PC-9 (cell line): Measurements from ENCODE around the gene KRTAP20-4. TPM values are rescaled to one million over a fixed set of nuclear protein-coding genes. Genes with fewer than 3 reads are reported as not detected.

Experiments
- BruUV-seq: library from RNA; stranded (reverse); fragments of 400-500 nt; replicated peaks from 2 replicates; lab custom pipeline; 2021; lab: Mats Ljungman, UMichigan
- CTCF ChIA-PET: fragments of 300-600 bp; sonication (Branson Sonifier 250); formaldehyde crosslinking; loops from one replicate; lab custom pipeline; 2022; ENCODE audit warnings: antibody characterized with exemption; lab: Charles Lee
- POLR2A ChIA-PET: fragments of 300-600 bp; sonication (Branson Sonifier 250); formaldehyde crosslinking; loops from one replicate; lab custom pipeline; 2022; ENCODE audit warnings: antibody characterized with exemption; ENCODE audit not compliant: unreplicated experiment; lab: Charles Lee
- DNase-seq, 2 experiments: peaks; one replicate each; pipeline versions ENCODE4 v3.0.0 to v3.0.0-alpha.2; 2015 to 2022; ENCODE audit warnings: mixed read lengths in 1 of 2
- H2AFZ ChIP-seq: fragments of 200-600 bp; sonication (generic); 2 replicates; pipeline ENCODE4 v1.8.1; 2017; ENCODE audit warnings: antibody characterized with exemption
- H3F3A ChIP-seq: fragments of 200-600 bp; sonication (generic); 2 replicates; pipeline ENCODE4 v1.8.1; 2017; ENCODE audit warnings: antibody characterized with exemption, mild to moderate bottlenecking, low read depth; ENCODE audit not compliant: insufficient read depth
- H3K27ac ChIP-seq: fragments of 200-600 bp; sonication (generic); 2 replicates; pipeline ENCODE4 v1.6.1; 2016; ENCODE audit warnings: mixed run types
- H3K27me3 ChIP-seq: fragments of 200-600 bp; sonication (generic); 2 replicates; pipeline ENCODE4 v1.6.1; 2016; ENCODE audit warnings: low read depth, mixed run types; ENCODE audit not compliant: insufficient read depth
- H3K36me3 ChIP-seq: fragments of 200-600 bp; sonication (generic); 2 replicates; pipeline ENCODE4 v1.6.1; 2016; ENCODE audit warnings: low read depth, mixed run types
- H3K4me1 ChIP-seq: fragments of 200-600 bp; sonication (generic); replicated peaks from 2 replicates; pipeline ENCODE4 v1.6.1; 2016; ENCODE audit warnings: mixed run types; ENCODE audit not compliant: insufficient read depth
- H3K4me2 ChIP-seq: fragments of 200-600 bp; sonication (generic); 2 replicates; pipeline ENCODE4 v1.6.1; 2017; ENCODE audit warnings: mixed run types
- H3K4me3 ChIP-seq: fragments of 200-600 bp; sonication (generic); 2 replicates; pipeline ENCODE4 v1.6.1; 2016; ENCODE audit warnings: mixed run types
- H3K79me2 ChIP-seq: fragments of 200-600 bp; sonication (generic); 2 replicates; pipeline ENCODE4 v1.6.1; 2017; ENCODE audit warnings: low read depth, mixed run types
- H3K9me2 ChIP-seq: fragments of 200-600 bp; sonication (generic); 2 replicates; pipeline ENCODE4 v1.8.1; 2017; ENCODE audit warnings: mild to moderate bottlenecking; ENCODE audit not compliant: insufficient read depth
- H3K9me3 ChIP-seq: fragments of 200-600 bp; sonication (generic); 2 replicates; pipeline ENCODE4 v1.8.1; 2016; ENCODE audit warnings: low read depth; ENCODE audit not compliant: insufficient read depth
- H4K20me1 ChIP-seq: fragments of 200-600 bp; sonication (generic); 2 replicates; pipeline ENCODE4 v1.8.1; 2017; ENCODE audit not compliant: insufficient read depth
- EZH2 ChIP-seq: fragments of 200-600 bp; sonication (generic); IDR thresholded peaks from 2 replicates; pipeline ENCODE4 v1.8.0; 2017; ENCODE audit warnings: antibody characterized with exemption, low read depth
- intact Hi-C: fragments of 100-400 bp; cut with micrococcal nuclease; formaldehyde crosslinking; loops from one replicate; pipeline ENCODE4 v1.10.0; 2022; ENCODE audit not compliant: unreplicated experiment
- total RNA-seq: library from RNA; stranded (reverse); gene quantifications from 2 replicates; pipeline ENCODE4 v1.2.3, GENCODE V29; 2021
- TF ChIP-seq, protein P1 (sequence below): fragments of 200-600 bp; sonication (generic); conservative IDR thresholded peaks from 2 replicates; pipeline ENCODE4 v1.6.1; 2017; ENCODE audit warnings: mixed run types, antibody characterized with exemption, mild to moderate bottlenecking, moderate library complexity

KRTAP20-4 gene
- total RNA-seq, 1 experiment from 2014 or later, result not detected

DNA sequence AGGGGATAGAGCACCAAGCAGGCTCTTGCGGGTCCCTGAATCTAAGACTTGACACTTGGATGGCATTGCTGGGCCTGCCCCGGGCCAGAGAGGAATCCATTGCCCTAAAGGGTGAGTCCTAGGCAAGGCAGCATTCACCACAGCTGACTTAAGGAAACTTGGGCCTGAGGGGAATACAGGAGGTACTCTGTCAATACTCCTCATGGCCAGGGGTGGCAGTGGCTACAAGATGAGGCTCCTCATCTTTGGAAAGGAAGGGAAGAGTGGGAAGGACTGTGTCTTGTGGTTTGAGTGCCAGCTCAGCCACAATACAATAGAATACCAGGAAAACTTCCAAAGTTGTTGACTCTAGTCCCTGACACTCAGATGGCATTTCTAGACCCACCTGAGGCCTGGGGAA, 14.5 kb upstream of the KRTAP20-4 start:
- no peak overlapping the region for H2AFZ ChIP-seq
- POLR2A ChIA-PET, result no interaction called here
- H3K9me3 ChIP-seq, result no peaks in the 10 kb centered on the region
- no peaks in the 10 kb centered on the region for H3F3A ChIP-seq
- no peak for DNase-seq
- no TSS peak for BruUV-seq
- H3K4me2 ChIP-seq, result no peak overlapping the region
- H3K27me3 ChIP-seq, result no peaks in the 10 kb centered on the region
- no peaks in the 10 kb centered on the region for H3K9me2 ChIP-seq
- no peaks in the 10 kb centered on the region for H4K20me1 ChIP-seq
- no peak overlapping the region for H3K27ac ChIP-seq
- no peaks in the 10 kb centered on the region for H3K79me2 ChIP-seq
- no peak for TF ChIP-seq EZH2
- TF ChIP-seq, protein P1, sequence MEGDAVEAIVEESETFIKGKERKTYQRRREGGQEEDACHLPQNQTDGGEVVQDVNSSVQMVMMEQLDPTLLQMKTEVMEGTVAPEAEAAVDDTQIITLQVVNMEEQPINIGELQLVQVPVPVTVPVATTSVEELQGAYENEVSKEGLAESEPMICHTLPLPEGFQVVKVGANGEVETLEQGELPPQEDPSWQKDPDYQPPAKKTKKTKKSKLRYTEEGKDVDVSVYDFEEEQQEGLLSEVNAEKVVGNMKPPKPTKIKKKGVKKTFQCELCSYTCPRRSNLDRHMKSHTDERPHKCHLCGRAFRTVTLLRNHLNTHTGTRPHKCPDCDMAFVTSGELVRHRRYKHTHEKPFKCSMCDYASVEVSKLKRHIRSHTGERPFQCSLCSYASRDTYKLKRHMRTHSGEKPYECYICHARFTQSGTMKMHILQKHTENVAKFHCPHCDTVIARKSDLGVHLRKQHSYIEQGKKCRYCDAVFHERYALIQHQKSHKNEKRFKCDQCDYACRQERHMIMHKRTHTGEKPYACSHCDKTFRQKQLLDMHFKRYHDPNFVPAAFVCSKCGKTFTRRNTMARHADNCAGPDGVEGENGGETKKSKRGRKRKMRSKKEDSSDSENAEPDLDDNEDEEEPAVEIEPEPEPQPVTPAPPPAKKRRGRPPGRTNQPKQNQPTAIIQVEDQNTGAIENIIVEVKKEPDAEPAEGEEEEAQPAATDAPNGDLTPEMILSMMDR, result no peak
- CTCF ChIA-PET, result no interaction called here
- H3K4me1 ChIP-seq, result no peaks in the 10 kb centered on the region
- no peaks in the 10 kb centered on the region for H3K36me3 ChIP-seq
- intact Hi-C loops, result no loop called here
- H3K4me3 ChIP-seq, result no peak overlapping the region

DNA sequence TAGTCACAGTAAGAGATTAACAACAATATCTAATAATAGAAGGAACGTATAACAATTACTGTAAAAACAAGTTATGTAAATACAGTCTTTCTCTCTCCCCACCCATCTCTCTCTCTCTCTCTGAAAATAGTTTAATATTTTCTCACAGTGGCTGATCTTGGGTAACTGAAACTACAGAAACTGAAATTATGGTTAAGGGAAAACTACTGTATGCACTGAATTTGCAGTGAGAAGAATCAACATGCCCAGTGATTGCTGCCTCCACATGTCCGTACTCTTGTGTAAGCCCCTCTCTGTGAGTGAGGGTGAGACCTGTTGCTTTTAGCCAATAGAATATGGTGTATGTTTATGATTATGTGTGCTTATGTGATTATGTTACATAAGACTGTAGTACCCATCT, 8.3 kb upstream of the KRTAP20-4 start:
- H3K36me3 ChIP-seq, result no peaks in the 10 kb centered on the region
- H3K4me2 ChIP-seq, result no peak overlapping the region
- no peak overlapping the region for H2AFZ ChIP-seq
- no peaks in the 10 kb centered on the region for H3K79me2 ChIP-seq
- no peak overlapping the region for H3K27ac ChIP-seq
- POLR2A ChIA-PET, result no interaction called here
- BruUV-seq, result no TSS peak
- no peak for TF ChIP-seq EZH2
- TF ChIP-seq, protein P1, result no peak
- intact Hi-C loops, result no loop called here
- no peaks in the 10 kb centered on the region for H3K9me3 ChIP-seq
- H3K9me2 ChIP-seq, result no peaks in the 10 kb centered on the region
- H3K4me3 ChIP-seq, result no peak overlapping the region
- CTCF ChIA-PET, result no interaction called here
- no peaks in the 10 kb centered on the region for H3K4me1 ChIP-seq
- no peak for DNase-seq
- no peaks in the 10 kb centered on the region for H4K20me1 ChIP-seq
- H3K27me3 ChIP-seq, result no peaks in the 10 kb centered on the region
- no peaks in the 10 kb centered on the region for H3F3A ChIP-seq

DNA sequence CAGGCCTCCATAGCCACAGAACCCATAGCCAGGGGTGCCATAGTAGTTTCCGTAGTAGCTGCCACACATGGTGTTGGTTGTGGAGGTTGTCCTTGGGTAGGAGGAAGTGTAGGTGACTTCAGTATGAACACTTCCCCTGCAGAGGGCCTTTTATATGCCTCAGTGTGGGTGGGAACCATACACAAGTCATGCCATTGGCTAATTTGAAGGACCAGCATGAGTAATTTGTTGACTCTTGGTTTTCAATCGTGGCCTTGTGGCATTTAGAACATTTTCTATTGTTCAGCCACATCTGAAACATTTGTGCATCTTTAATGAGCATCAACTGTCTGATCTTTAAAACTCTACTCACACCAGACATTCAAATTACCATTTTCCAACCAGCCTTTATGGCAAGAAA, 6.6 kb upstream of the KRTAP20-4 start, which contains the start of gene KRTAP6-1:
KRTAP6-1 (minus strand) TSS at position 95 of the 400 bp plus-strand sequence; CDS start at position 69, 26 bp downstream.
- Histone ChIP-seq H4K20me1 (no peaks in the 10 kb centered on the region), H3K4me2 (no peak within 1 kb of the TSS), H3K4me1 (no peaks in the 10 kb centered on the region), H3K79me2 (no peaks in the 10 kb centered on the region), H3K27ac (no peak within 1 kb of the TSS), H2AFZ (no peak within 1 kb of the TSS), H3K27me3 (no peaks in the 10 kb centered on the region), H3K4me3 (no peak within 1 kb of the TSS), H3K9me3 (no peaks in the 10 kb centered on the region), H3K9me2 (no peaks in the 10 kb centered on the region), H3K36me3 (no peaks in the 10 kb centered on the region), H3F3A (no peaks in the 10 kb centered on the region)
- CTCF ChIA-PET, result no interaction called here
- no peak for DNase-seq
- POLR2A ChIA-PET, result no interaction called here
- no TSS peak for BruUV-seq
- TF ChIP-seq, protein P1, result no peak
- no peak for TF ChIP-seq EZH2
- intact Hi-C loops, result no loop called here
